GM12878 (cell line): ENCODE data around the gene CCNT2. TPM values are rescaled to one million over a fixed set of nuclear protein-coding genes. Genes with fewer than 3 reads are reported as not detected.

Experiments
- ATAC-seq: fragments of 200-7000 bp; cut with Tn5 transposase; 3 replicates; pipeline ENCODE4 v1.9.1; 2020; ENCODE audit warnings: mild to moderate bottlenecking, moderate library complexity
- BruUV-seq: library from RNA; stranded (reverse); fragments of 400-500 nt; replicated peaks from 2 replicates; lab custom pipeline; 2021; lab: Mats Ljungman, UMichigan
- CTCF ChIA-PET: fragments of 300-600 bp; sonication (Branson Sonifier 250); formaldehyde crosslinking; extraction: SDS; loops from one replicate; lab custom pipeline; 2021; ENCODE audit warnings: inconsistent platforms; lab: Yijun Ruan, JAX
- POLR2A ChIA-PET: fragments of 350-600 bp; formaldehyde crosslinking; extraction: SDS; loops from one replicate; lab custom pipeline; 2021; ENCODE audit warnings: inconsistent platforms; lab: Charles Lee
- RAD21 ChIA-PET: fragments of 300-600 bp; sonication (Branson Sonifier 250); formaldehyde crosslinking; loops from one replicate; lab custom pipeline; 2023; ENCODE audit warnings: antibody characterized with exemption; ENCODE audit not compliant: unreplicated experiment; lab: Charles Lee
- SMC1A ChIA-PET: fragments of 300-600 bp; sonication (Branson Sonifier 250); formaldehyde crosslinking; loops from one replicate; lab custom pipeline; 2023; ENCODE audit not compliant: unreplicated experiment, uncharacterized antibody; lab: Charles Lee
- DNase-seq: peaks from one replicate; pipeline ENCODE4 v3.0.0-alpha.2; 2011; ENCODE audit warnings: low read depth, low spot score
- FAIRE-seq: peaks from 3 replicates; lab custom pipeline; 2011; peaks lifted over from hg19 to GRCh38; lab: Jason Lieb, UNC
- H2AFZ ChIP-seq: 2 replicates; pipeline ENCODE4 v1.6.0; 2011; ENCODE audit warnings: low read depth, low read length, control low read depth; ENCODE audit not compliant: control insufficient read depth
- H3K27ac ChIP-seq: 2 replicates; pipeline ENCODE4 v1.5.1; 2011; ENCODE audit warnings: control low read depth; ENCODE audit not compliant: control insufficient read depth, insufficient read depth
- H3K27me3 ChIP-seq, 2 experiments: replicated peaks in 1 of 2; 2 replicates each; pipeline versions ENCODE4 v1.6.0 to v1.6.1; 2011; ENCODE audit warnings: low read length in 1 of 2; ENCODE audit not compliant: control insufficient read depth in 2 of 2, insufficient read depth in 2 of 2
- H3K36me3 ChIP-seq, 2 experiments: 2 replicates each; pipeline ENCODE4 v1.5.1; 2011; ENCODE audit warnings: low read length in 1 of 2; ENCODE audit not compliant: control insufficient read depth in 2 of 2, insufficient read depth in 2 of 2
- H3K4me1 ChIP-seq: 2 replicates; pipeline ENCODE4 v1.6.1; 2011; ENCODE audit warnings: mild to moderate bottlenecking, low read length, moderate library complexity, mixed read lengths; ENCODE audit not compliant: control insufficient read depth, insufficient read depth
- H3K4me2 ChIP-seq: 2 replicates; pipeline ENCODE4 v1.6.0; 2011; ENCODE audit warnings: control low read depth; ENCODE audit not compliant: control insufficient read depth, insufficient read depth
- H3K4me3 ChIP-seq: fragments of 200-600 bp; sonication (generic); 2 replicates; pipeline ENCODE4 v1.5.1; 2016
- H3K79me2 ChIP-seq: 2 replicates; pipeline ENCODE4 v1.6.0; 2011; ENCODE audit warnings: low read length; ENCODE audit not compliant: control insufficient read depth, insufficient read depth
- H3K9ac ChIP-seq: 2 replicates; pipeline ENCODE4 v1.8.0; 2011; ENCODE audit warnings: low read length, control low read depth, mixed read lengths; ENCODE audit not compliant: control insufficient read depth, insufficient read depth
- H3K9me3 ChIP-seq: replicated peaks from 3 replicates; pipeline ENCODE4 v1.5.1; 2011; ENCODE audit warnings: mild to moderate bottlenecking, low read length; ENCODE audit not compliant: control insufficient read depth, insufficient read depth
- H4K20me1 ChIP-seq: 2 replicates; pipeline ENCODE4 v1.6.0; 2011; ENCODE audit not compliant: control insufficient read depth, insufficient read depth
- BHLHE40 ChIP-seq, 2 experiments: fragments of 450-650 bp in 1 of 2; IDR thresholded peaks; 2 replicates each; pipeline ENCODE4 v1.6.1; 2011 to 2017; ENCODE audit warnings: low read depth in 2 of 2, borderline replicate concordance in 1 of 2, improper control_type of control experiment in 1 of 2, low read length in 1 of 2, mild to moderate bottlenecking in 1 of 2
- CBX3 ChIP-seq: fragments of 200-600 bp; sonication (generic); IDR thresholded peaks from 2 replicates; pipeline ENCODE4 v1.6.1; 2016; ENCODE audit warnings: low read depth, borderline replicate concordance
- CEBPZ ChIP-seq: fragments of 150-350 bp; IDR thresholded peaks from 2 replicates; pipeline ENCODE4 v1.6.1; 2016; ENCODE audit warnings: low read depth, low read length
- CHD2 ChIP-seq: IDR thresholded peaks from 2 replicates; pipeline ENCODE4 v1.6.1; 2011; ENCODE audit warnings: low read depth, low read length, improper control_type of control experiment, borderline replicate concordance
- ETV6 ChIP-seq, 2 experiments: fragments of 450-650 bp in 1 of 2; IDR thresholded peaks in 1 of 2; conservative IDR thresholded peaks in 1 of 2; 2 replicates each; pipeline ENCODE4 v1.6.1; 2014; ENCODE audit warnings: antibody characterized with exemption in 1 of 2, borderline replicate concordance in 1 of 2, low read depth in 1 of 2, mild to moderate bottlenecking in 1 of 2, moderate library complexity in 1 of 2
- JUNB ChIP-seq: IDR thresholded peaks from 2 replicates; pipeline ENCODE4 v1.6.1; 2016; ENCODE audit warnings: antibody characterized with exemption, mild to moderate bottlenecking
- KAT2A ChIP-seq: conservative IDR thresholded peaks from 2 replicates; pipeline ENCODE4 v1.6.1; 2011; ENCODE audit warnings: low read depth, low read length; ENCODE audit not compliant: control insufficient read depth
- MYC ChIP-seq: IDR thresholded peaks from 2 replicates; pipeline ENCODE4 v1.6.1; 2011; ENCODE audit warnings: mild to moderate bottlenecking, low read length, moderate library complexity, inconsistent platforms; ENCODE audit not compliant: insufficient read depth, insufficient replicate concordance, insufficient read length, severe bottlenecking
- PML ChIP-seq: IDR thresholded peaks from 2 replicates; pipeline ENCODE4 v1.6.1; 2012; ENCODE audit warnings: low read length, inconsistent platforms
- POLR2AphosphoS2 ChIP-seq: IDR thresholded peaks from 2 replicates; pipeline ENCODE4 v1.6.1; 2011; ENCODE audit warnings: low read depth, mild to moderate bottlenecking, low read length, improper control_type of control experiment, moderate library complexity
- RAD21 ChIP-seq: IDR thresholded peaks from 2 replicates; pipeline ENCODE4 v1.6.1; 2011; ENCODE audit warnings: mild to moderate bottlenecking, low read depth, low read length, moderate library complexity; ENCODE audit not compliant: insufficient read depth
- RAD51 ChIP-seq: fragments of 450-650 bp; IDR thresholded peaks from 2 replicates; pipeline ENCODE4 v1.6.1; 2016; ENCODE audit warnings: moderate library complexity, mild to moderate bottlenecking, inconsistent platforms
- ZNF592 ChIP-seq: fragments of 450-650 bp; IDR thresholded peaks from 2 replicates; pipeline ENCODE4 v1.6.1; 2017; ENCODE audit warnings: mild to moderate bottlenecking, moderate library complexity
- in situ Hi-C: fragments of 300-500 bp; cut with MboI; formaldehyde crosslinking; loops from 9 replicates; pipeline ENCODE4 v1.14.3; 2018; ENCODE audit warnings: mixed read lengths
- intact Hi-C: fragments of 100-400 bp; cut with micrococcal nuclease; formaldehyde crosslinking; loops from one replicate; pipeline ENCODE4 v1.14.2; 2022; ENCODE audit not compliant: unreplicated experiment
- polyA plus RNA-seq, 11 experiments: library from polyadenylated mRNA; depleted of rRNA in 4 of 11; unstranded in 6 of 11; stranded (reverse) in 5 of 11; fragments of >200 nt; fragmentation: Nextera tagmentation in 4 of 11; fragmentation: Illumina TruSeq in 1 of 11; extraction: Ambion mirVana in 4 of 11; extraction: Trizol in 1 of 11; gene quantifications; 1 replicate in 1 of 11; 2 replicates in 10 of 11; pipeline versions ENCODE4 v1.2.1 to v1.2.3, GENCODE V29; 2011 to 2016; ENCODE audit warnings: inconsistent platforms in 2 of 11, missing spikeins in 2 of 11, low read depth in 1 of 11
- total RNA-seq, 4 experiments: library from RNA; depleted of rRNA in 3 of 4; stranded (reverse); fragments of >200 nt in 3 of 4; fragmentation: Illumina TruSeq in 1 of 4; extraction: Trizol in 1 of 4; gene quantifications; 2 replicates each; pipeline versions ENCODE4 v1.2.1 to v1.2.3, GENCODE V29; 2013 to 2021
- TF ChIP-seq, protein P1 (sequence below): fragments of 150-350 bp; IDR thresholded peaks from 2 replicates; pipeline ENCODE4 v1.6.1; 2014; ENCODE audit warnings: mild to moderate bottlenecking, low read depth, low read length

The CCNT2 gene
- total and polyA plus RNA-seq, 10 of the 15 experiments (the other 5 are each of a cell fraction or from before 2014, with no cell fraction given): 6.0 to 25.6 (median 20.0) TPM

DNA sequence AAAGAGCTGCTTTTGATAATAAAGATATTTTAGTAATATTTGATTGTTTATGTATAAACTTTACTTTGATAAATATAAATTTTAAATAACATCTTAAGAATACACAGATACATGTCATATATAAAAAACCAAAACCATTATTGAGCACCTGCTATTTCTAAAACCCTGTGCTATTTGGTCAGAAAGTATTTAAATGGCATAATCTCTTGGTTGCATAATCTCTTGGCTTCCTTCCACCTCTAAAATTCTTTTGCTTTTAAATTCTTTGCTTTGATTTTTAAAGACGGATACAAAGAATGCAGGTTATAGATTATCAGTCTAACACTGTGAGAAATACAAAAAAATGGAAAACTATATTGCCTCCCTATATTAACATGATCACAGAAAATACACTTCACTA lies 43.3 kb upstream of the CCNT2 start (continued):
- TF ChIP-seq ZNF592: no peak
- no peak for TF ChIP-seq JUNB
- no peak for TF ChIP-seq CBX3

DNA sequence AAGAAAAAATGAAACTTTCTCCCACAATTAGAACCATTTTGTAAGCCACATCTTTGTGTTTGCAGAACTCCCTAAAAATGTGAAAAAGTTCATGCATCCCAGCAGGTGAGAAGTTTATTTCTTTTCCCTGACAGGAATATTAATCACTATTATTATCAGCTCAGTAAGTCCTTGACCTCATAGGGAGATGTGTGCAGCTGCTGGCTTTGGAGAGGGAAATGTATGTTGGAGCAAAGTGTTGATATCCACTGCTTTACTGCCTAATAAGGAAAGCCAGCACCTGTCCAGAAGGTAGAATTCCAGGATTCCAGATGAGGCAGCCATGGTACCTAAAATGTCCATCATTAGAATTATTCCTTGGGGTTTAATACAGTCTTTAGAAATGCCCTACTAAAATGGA lies 35.8 kb upstream of the CCNT2 start:
- no peak overlapping the region for H2AFZ ChIP-seq
- no peak overlapping the region for H3K27ac ChIP-seq
- H4K20me1 ChIP-seq: no peaks in the 10 kb centered on the region
- no peak overlapping the region for H3K9ac ChIP-seq
- no peaks in the 10 kb centered on the region for H3K9me3 ChIP-seq
- SMC1A ChIA-PET: no interaction called here
- H3K4me3 ChIP-seq: no peak overlapping the region
- ATAC-seq: no peak
- CTCF ChIA-PET: no interaction called here
- no peaks in the 10 kb centered on the region for H3K79me2 ChIP-seq
- no TSS peak for BruUV-seq
- no peaks in the 10 kb centered on the region for H3K4me1 ChIP-seq
- H3K27me3 ChIP-seq: no peaks in the 10 kb centered on the region
- RAD21 ChIA-PET: no interaction called here
- POLR2A ChIA-PET: no interaction called here
- no peaks in the 10 kb centered on the region for H3K36me3 ChIP-seq
- intact Hi-C loops (no loop called here), in situ Hi-C loops (no loop called here)
- no peak for DNase-seq
- FAIRE-seq: no peak
- no peak overlapping the region for H3K4me2 ChIP-seq
- TF ChIP-seq MYC: no peak
- no peak for TF ChIP-seq KAT2A
- TF ChIP-seq ETV6 (conservative IDR thresholded peaks at IDR 0.05 in 1 of 2, IDR thresholded peaks at IDR 0.05 in 1 of 2; ENCODE audit: borderline replicate concordance in 1 of 2, low read depth in 1 of 2): no peak
- TF ChIP-seq RAD51: no peak
- no peak for TF ChIP-seq CEBPZ
- TF ChIP-seq PML: no peak
- TF ChIP-seq POLR2AphosphoS2: no peak
- no peak for TF ChIP-seq RAD21
- TF ChIP-seq, protein P1, sequence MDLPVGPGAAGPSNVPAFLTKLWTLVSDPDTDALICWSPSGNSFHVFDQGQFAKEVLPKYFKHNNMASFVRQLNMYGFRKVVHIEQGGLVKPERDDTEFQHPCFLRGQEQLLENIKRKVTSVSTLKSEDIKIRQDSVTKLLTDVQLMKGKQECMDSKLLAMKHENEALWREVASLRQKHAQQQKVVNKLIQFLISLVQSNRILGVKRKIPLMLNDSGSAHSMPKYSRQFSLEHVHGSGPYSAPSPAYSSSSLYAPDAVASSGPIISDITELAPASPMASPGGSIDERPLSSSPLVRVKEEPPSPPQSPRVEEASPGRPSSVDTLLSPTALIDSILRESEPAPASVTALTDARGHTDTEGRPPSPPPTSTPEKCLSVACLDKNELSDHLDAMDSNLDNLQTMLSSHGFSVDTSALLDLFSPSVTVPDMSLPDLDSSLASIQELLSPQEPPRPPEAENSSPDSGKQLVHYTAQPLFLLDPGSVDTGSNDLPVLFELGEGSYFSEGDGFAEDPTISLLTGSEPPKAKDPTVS: no peak
- TF ChIP-seq BHLHE40 (IDR thresholded peaks at IDR 0.05; ENCODE audit: borderline replicate concordance in 1 of 2, low read depth in 2 of 2, low read length in 1 of 2): no peak
- TF ChIP-seq CHD2: no peak
